Stimulated activated CD4-positive, alpha-beta T cell treated with anti-CD3 and anti-CD28 coated beads, Interleukin-4, amount 100 ng/mL, for 24 hours (primary cell): ENCODE measurements around the gene TTLL11.
"Not testable (repeated sequence)": the region's sequence is repeated elsewhere in the genome, so short reads cannot be mapped to it uniquely, and the experiment has no call there.

ENCODE experiments used
- DNase-seq: peaks from one replicate; pipeline ENCODE4 v3.0.0-alpha.2; 2020

The TTLL11 gene

GRCh38 chr9:121896545-121896943 lies 196.6 kb downstream of the TTLL11 start:
- DNase-seq: no peak

GRCh38 chr9:121895818-121896544 lies 197.1 kb downstream of the TTLL11 start:
- no peak for DNase-seq

- no peak for DNase-seq
These were observed 197.8 kb downstream of the TTLL11 start for GRCh38 chr9:121895358-121895757.

- DNase-seq: not testable (repeated sequence)
These were observed 198.7 kb downstream of the TTLL11 start for GRCh38 chr9:121894380-121894779.

DNA sequence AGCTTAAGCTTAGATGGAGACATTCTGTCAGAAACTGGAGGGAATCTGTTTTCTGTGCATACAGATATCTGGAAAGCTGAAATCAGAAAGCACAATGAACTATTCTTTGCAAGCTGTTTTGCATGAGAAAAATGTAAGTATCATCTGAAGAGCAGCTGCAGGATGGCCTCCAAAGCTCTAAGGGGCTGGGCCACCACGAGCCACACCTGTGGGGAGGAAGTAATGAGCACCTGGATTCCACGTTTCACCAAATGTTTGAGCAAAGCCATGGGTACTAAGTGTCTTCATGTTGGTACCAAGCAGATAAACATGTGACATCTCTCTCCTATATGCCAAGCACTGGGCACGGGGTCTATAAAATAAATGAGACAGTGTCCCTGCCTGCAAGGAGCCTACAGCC lies 199.3 kb downstream of the TTLL11 start:
- no peak for DNase-seq

- no peak for DNase-seq
These were observed 200.4 kb downstream of the TTLL11 start for GRCh38 chr9:121892706-121893105.

- no peak for DNase-seq
These were observed 202.4 kb downstream of the TTLL11 start for GRCh38 chr9:121890746-121891145.

DNA sequence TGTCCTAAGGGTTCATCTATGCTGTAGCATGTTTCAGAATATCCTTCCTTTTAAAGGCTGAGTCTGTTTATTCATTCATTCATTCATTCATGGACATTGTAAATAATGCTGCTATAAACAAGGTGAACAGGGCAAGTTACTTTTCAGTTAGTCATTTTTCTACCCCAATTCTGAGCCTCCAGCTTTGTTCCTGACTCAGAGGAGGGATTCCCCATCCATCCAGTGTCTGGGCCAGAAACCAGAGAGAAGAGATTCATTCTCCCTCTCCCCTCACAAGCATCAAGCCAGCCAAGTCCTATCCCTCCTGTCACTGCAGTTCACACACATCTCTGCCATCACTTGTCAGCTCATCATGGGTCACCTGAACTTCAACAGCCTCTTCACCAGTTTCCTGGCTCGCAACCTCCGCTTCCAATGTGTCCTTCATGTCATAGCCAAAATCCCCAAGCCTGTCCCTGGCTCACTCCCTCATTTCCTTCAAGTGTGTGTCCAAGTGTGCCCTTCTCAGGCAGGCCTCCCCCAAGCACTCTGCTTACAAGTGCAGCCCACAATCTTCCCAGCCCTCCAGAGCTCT lies 203.0 kb downstream of the TTLL11 start:
- no peak for DNase-seq

DNA sequence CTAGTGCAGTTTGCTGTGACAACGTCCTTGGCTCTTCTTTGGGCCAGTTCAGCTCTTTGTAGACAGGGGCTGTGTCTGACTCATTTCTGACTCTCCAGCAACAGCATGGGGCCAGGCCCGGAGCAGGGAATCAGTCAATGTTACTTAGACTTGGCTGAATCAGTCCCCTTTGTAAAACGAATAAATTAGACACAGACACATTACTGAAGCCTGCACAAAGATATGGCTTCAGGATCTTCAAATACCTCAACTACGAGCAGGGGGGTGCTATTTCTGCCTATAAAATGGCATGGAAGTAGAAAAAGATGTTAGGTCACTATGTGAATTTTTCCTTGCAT lies 204.7 kb downstream of the TTLL11 start:
- DNase-seq: no peak

- no peak for DNase-seq
These were observed 205.3 kb downstream of the TTLL11 start for GRCh38 chr9:121887553-121888437.

GRCh38 chr9:121886759-121887485 lies 206.2 kb downstream of the TTLL11 start:
- no peak for DNase-seq

DNA sequence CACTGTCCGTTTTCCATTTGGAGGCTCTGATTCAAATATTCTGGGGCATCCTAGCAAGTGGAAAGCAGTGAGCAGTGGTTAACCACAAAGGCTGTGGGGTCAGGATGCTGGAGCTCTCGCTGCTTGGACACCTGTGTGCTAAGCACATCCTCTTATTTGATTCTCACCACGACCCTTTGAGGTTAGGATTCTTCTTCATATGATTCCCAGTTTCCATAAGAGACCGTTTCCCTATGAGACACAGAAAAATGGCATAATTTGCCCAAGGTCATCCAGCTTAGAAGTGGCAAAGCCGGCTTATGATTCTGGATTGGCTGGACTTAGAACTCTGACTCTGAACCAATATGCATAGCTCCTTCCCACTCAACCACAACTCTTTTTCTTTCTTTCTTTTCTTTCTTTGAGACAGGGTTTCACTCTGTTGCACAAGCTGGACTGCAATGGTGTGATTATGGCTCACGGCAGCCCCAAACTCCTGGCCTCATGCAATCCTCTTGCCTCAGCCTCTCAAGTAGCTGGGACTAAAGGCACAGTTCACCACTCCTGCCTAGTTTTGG lies 207.7 kb downstream of the TTLL11 start:
- DNase-seq: no peak

DNA sequence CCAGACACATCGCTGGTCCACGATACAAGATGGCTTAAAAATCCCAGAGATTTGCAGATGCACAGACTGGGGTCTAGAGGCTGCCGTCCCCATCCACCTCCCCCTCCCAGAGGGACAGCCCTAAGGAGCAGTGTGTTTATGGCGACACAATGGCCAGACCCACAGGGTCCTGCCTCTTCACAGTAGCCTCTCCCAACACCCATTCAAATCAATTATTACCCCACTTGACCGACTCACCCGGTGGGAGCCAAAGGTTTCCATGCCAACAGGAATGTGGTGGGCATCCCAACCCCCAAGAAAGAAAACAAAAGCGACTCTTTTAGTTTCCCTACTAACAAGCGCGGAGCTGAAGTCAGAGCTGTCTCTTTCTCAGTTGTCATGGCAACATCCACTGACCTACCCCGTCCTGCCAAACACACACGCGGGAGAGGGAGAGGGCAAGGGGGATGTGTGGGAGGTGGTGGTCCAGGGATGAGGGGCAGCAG lies 209.0 kb downstream of the TTLL11 start:
- no peak for DNase-seq

DNA sequence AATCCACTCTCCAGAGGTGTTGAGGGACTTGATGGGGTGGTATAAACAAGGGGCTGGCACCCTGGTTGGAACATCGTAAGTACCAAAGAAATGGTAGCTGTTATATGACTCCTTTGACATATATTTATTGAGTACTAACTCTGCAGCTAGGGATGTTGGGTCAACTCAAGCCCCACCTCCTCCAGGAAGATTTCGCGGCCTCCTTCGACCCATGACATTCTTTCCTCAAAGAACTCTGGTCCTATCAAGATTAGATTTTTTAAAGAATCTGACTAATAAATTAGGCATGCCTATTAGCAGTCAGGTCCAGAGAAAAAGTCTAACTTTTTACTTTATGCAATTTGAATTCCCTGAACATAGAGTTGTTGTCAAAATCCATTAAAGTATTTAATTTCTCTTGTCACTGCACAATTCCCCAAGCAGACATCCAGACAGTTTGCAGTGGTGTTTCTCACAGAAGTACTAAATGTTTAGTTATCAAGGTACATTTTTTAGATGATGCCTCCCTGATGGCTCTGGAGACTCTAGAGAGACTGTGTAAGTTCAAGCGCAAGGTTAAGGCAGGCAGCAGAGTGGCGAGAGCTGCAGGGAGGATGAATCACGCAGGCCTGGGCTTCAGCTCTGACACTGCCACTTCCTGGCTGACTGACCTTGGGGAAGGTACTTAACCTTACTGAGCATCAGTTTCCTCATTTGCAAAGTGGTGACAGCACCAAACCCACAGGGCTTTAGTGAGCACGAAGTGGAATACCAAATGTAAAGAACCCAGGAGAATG lies 209.6 kb downstream of the TTLL11 start:
- DNase-seq: no peak

DNA sequence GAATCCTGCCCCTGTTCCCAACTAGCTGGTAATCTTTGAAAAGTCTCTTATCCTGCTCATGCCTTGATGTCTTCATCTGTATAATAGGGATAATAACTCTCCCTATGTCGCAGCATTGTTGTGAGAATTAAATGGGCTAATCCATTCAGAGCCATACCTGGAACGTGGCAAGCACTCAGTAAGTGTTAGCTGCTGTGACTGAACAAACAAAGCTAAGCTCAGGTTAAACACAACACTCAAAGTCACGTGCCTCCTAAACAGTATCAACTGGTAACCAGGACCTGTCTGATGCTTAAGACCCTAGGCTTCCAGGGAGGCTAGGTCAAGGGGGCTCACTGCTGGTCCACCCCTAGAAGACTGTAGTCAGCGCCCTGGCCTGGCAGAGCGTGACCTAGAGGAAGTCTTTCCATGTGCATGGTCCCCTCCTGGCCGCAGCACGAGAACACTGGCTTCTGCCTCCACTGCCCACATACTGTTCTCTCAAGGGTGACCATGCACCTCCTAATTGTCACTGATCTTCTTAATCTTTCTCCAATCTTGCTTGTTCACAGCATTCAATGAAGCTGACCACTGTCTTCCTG lies 211.1 kb downstream of the TTLL11 start:
- no peak for DNase-seq

GRCh38 chr9:121880343-121880898 lies 212.7 kb downstream of the TTLL11 start:
- DNase-seq: no peak

DNA sequence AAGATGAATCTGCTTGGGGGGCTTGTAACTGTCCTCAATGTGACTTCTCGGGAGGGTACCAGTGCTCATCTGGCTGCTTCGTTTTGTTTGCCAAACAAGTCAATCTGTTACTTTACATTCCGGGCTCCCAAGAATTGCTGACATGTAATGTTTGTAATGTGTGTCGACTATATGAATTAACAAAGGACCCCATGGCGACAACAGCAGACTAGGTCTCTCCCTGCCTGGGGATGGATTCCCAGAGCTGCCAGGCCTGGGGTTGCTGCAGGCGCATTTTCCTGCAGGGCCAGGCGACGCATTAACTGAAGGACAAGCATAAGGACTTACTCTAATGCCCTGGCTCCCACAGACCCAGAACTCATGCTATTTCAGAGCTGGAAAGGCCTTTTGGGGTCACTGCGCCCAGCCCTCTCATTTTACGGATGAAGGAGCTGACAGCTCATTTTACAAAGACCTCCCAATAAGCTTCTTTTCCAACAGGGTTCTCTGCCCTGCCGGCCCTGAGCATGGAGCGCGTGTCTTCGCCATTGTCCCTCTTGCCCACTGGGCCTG lies 214.8 kb downstream of the TTLL11 start:
- DNase-seq: no peak

DNA sequence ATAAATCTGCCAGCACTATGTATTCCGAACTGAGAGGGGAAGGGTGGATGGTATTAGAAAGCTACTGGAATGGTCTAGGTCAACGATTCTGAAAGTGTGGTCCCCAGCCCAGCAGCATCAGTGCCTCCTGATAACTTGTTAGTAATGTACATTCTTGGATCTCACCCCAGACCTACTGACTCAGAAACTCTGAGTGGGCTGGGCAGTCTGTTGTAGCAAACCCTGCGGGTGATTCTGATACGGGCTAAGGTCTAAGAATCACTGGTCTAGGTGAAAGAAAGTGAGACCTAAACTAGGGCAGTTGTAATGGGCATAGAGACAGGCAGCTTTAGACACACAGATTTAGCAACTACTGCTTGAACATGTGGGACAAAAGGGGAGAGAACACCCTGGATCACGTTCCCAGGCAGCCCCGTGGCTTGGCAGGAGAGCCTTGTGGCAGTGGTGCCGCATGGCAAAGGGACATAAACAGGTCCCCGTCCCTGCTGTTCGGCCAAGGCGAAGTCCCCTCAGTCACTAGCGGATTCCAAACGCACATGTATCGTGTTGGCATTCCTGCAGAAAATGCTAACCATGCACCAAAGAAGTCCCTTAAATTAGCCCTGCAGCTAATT lies 216.3 kb downstream of the TTLL11 start:
- DNase-seq: no peak

DNA sequence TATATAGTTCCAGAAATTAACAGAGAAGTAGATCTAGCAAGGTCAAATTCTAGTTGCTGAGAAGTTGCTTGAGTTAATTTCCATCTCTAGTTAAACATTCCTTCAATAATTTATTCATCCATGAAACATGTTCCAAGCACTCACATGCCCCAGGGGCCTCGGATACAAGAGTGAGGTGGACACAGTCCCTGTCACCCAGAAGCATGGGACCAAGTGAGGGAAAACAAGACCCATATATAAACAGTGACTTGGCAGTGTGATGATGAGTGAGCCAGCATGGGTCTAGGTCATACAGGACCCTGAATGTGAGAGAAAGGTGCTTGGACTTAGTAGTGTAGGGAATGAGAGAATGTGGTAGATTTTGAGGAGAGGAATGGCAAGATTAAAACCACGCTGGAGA lies 216.9 kb downstream of the TTLL11 start:
- DNase-seq: no peak

DNA sequence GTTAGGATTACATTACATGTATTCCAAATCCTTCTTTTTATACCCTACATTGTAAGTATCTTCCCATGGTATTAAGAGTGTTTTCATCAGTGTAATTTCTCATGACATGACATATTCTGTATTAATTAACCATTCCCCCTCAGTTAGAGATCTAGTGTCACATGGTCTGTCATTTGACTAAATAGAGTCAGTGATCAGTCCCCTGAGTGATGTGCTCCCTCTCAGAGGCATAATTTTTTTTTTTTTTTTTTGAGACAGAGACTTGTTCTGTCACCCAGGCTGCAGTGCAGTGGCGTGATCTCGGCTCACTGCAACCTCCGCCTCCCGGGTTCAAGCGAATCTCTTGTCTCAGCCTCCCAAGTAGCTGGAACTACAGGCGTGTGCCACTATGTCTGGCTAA lies 218.6 kb downstream of the TTLL11 start:
- no peak for DNase-seq
